Lung (tissue), 12 donors: ENCODE measurements around the gene SFXN5. TPM values are rescaled to one million over a fixed set of nuclear protein-coding genes. Genes with fewer than 3 reads are reported as not detected.

Experiments used
- ATAC-seq: fragments of 200-7000 bp; cut with Tn5 transposase; one replicate; pipeline ENCODE4 v1.9.1; 2020; ENCODE audit warnings: moderate number of reproducible peaks; ENCODE audit not compliant: insufficient read depth, low FRiP score
- DNase-seq, 3 donors: peaks; one replicate each; pipeline ENCODE4 v3.0.0-alpha.2; 2013 to 2017
- H3K27ac ChIP-seq, 2 donors: one replicate each; pipeline ENCODE4 v1.5.1; 2013; ENCODE audit warnings: mild to moderate bottlenecking in 2 of 2, moderate library complexity in 2 of 2, control low read depth in 1 of 2, inconsistent platforms in 1 of 2, low read depth in 1 of 2, low read length in 1 of 2
- H3K27me3 ChIP-seq, 3 donors: one replicate each; pipeline ENCODE4 v1.5.1; 2013; ENCODE audit warnings: low read length in 2 of 3; ENCODE audit not compliant: control insufficient read depth in 3 of 3, insufficient read depth in 3 of 3
- H3K36me3 ChIP-seq, 4 donors: one replicate each; pipeline ENCODE4 v1.5.1; 2013; ENCODE audit warnings: low read length in 4 of 4, mild to moderate bottlenecking in 1 of 4, moderate library complexity in 1 of 4; ENCODE audit not compliant: control insufficient read depth in 4 of 4, insufficient read depth in 4 of 4
- H3K4me1 ChIP-seq, 5 donors: one replicate each; pipeline ENCODE4 v1.5.1; 2013; ENCODE audit warnings: low read length in 5 of 5, mild to moderate bottlenecking in 2 of 5, moderate library complexity in 1 of 5; ENCODE audit not compliant: control insufficient read depth in 5 of 5, insufficient read depth in 5 of 5
- H3K4me3 ChIP-seq: one replicate; pipeline ENCODE4 v1.5.1; 2013; ENCODE audit warnings: mild to moderate bottlenecking, control low read depth, moderate library complexity
- H3K9ac ChIP-seq, 2 donors: one replicate each; pipeline ENCODE4 v1.5.1; 2013; ENCODE audit warnings: low read length in 2 of 2, control low read depth in 1 of 2; ENCODE audit not compliant: insufficient read depth in 1 of 2
- H3K9me3 ChIP-seq, 4 donors: one replicate each; pipeline ENCODE4 v1.5.1; 2013; ENCODE audit warnings: low read length in 3 of 4, mild to moderate bottlenecking in 1 of 4, moderate library complexity in 1 of 4; ENCODE audit not compliant: control insufficient read depth in 4 of 4, insufficient read depth in 3 of 4
- WGBS, 2 donors: extraction: QIAGEN DNeasy Blood & Tissue Kit; methylation state at CpG; one replicate each; pipeline ENCODE4 v1.1.7; 2013; 5-methylcytosine and 5-hydroxymethylcytosine counted together
- polyA plus RNA-seq, 2 donors: library from polyadenylated mRNA; stranded (reverse); fragments of 200-250 nt; gene quantifications; one replicate each; pipeline ENCODE4 v1.2.1, GENCODE V29; 2013
- total RNA-seq, 2 donors: library from RNA; depleted of rRNA in 1 of 2; stranded (reverse); fragments of >200 nt in 1 of 2; gene quantifications; one replicate each; pipeline ENCODE4 v1.2.1, GENCODE V29; 2014 to 2021
- TF ChIP-seq, protein P1 (sequence below): IDR thresholded peaks from 2 replicates; pipeline ENCODE4 v1.5.1; 2012; ENCODE audit warnings: mild to moderate bottlenecking; ENCODE audit errors: control extremely low read depth, extremely low read depth
- donor health status: control.
- donor health status: control.
- donor health status: Bipolar disorder and iron deficiency.
- donor health status: healthy.
- donor health status: DM: yes; HTN: yes; CAD: no.

Gene SFXN5
- total and polyA plus RNA-seq, 4 donors, result 8.3 to 15.6 (median 9.6) TPM

DNA sequence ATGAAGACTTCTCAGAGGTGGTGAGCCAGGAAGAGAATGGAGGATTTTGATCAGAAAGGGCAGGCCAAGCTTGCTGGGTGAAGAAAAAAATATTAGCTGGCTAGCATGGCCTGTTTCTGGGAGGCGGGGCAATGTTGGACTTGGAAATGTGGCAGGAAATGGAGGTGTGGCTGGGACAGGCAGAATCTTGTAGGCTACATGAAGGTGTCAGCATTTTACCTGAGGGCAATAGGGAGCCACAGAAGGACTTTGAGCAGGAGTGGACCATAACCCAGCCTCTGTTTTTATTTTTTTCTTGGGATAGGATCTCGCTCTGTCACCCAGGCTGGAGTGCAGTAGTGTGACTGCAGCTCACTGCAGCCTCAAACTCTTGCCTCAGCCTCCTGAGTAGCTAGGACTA lies 122.5 kb downstream of the SFXN5 start:
- WGBS, 2 donors, result 99 to 100% methylated on average over 2 of the region's 2 CpGs
- Histone ChIP-seq H3K4me1 (peaks cover 0 to 9% (median 0%) of the 10 kb centered on the region in 5 donors), H3K4me3 (no peak overlapping the region), H3K27ac (no peak overlapping the region), H3K36me3 (no peaks in the 10 kb centered on the region), H3K27me3 (no peaks in the 10 kb centered on the region), H3K9ac (no peak overlapping the region), H3K9me3 (no peaks in the 10 kb centered on the region)
- no peak for DNase-seq
- no peak for ATAC-seq
- TF ChIP-seq, protein P1, sequence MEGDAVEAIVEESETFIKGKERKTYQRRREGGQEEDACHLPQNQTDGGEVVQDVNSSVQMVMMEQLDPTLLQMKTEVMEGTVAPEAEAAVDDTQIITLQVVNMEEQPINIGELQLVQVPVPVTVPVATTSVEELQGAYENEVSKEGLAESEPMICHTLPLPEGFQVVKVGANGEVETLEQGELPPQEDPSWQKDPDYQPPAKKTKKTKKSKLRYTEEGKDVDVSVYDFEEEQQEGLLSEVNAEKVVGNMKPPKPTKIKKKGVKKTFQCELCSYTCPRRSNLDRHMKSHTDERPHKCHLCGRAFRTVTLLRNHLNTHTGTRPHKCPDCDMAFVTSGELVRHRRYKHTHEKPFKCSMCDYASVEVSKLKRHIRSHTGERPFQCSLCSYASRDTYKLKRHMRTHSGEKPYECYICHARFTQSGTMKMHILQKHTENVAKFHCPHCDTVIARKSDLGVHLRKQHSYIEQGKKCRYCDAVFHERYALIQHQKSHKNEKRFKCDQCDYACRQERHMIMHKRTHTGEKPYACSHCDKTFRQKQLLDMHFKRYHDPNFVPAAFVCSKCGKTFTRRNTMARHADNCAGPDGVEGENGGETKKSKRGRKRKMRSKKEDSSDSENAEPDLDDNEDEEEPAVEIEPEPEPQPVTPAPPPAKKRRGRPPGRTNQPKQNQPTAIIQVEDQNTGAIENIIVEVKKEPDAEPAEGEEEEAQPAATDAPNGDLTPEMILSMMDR, result no peak

DNA sequence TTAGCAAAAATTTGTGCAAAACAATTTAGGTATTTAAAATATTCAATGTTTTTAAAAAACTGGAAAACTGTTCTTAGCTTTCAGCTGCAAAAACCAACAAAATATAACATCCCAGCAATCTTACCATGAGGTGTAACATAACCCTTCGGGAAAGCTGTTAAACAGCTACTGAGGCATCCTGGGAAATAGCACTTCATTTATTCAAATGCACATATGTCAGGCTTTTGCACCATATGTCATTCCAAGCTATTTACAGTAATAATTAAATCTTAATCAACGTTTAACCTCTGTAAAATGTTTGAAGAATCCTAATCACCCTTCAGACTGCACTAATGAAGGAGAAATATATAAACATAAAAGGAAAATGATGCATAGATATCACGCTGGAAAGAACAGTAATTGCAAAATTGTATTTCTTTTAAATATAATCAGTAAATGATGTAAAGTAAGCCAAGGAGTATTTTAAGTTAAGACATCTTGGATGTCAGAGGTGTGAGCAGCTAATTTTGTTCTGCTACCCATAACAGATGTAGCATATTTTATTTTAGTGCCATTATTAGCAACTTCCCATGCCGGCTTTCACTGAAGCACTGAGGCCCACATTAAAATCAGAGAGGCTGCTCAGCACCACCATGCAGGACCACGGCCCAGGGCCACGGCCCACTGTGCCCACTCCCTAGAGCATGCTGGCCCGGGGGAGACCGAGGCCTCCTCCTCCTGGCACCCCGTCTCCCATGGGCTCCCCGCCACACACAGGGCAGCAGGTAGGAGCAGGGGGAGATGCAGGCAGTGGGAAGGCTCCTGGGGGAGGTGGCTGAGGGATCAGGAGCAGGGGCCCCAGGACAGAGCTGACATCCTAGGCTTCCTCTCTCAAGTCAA lies 123.3 kb downstream of the SFXN5 start:
- 93 to 94% methylated on average over 10 of the region's 10 CpGs for WGBS, 2 donors
- TF ChIP-seq, protein P1, result no peak
- Histone ChIP-seq H3K9ac (no peak overlapping the region), H3K4me3 (no peak overlapping the region), H3K36me3 (no peaks in the 10 kb centered on the region), H3K27ac (no peak overlapping the region), H3K4me1 (peaks cover 0 to 9% (median 0%) of the 10 kb centered on the region in 5 donors), H3K9me3 (no peaks in the 10 kb centered on the region), H3K27me3 (no peaks in the 10 kb centered on the region)
- ATAC-seq (no peak), DNase-seq (peak in 1 of 3 donors; percentile 34)

DNA sequence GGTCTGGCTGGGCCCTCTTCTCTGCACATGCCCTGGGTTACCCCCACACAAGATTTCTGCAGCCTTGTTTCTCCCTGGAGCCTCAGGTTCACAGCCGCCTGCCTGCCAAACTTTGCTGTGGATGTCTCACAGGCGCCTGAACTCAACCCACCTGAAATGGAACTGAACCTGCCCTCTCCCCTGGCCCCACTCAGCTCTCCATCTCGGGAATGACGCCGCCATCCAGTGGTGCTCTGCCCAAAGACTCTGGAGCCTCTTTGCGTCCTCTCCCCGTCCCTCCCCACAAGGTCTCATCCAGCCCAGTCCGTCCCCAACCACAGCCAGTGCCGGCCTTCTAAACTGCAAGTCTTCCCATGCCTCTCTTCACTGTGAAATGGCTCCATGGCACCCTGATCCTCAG lies 125.0 kb downstream of the SFXN5 start:
- WGBS, 2 donors, result 93 to 96% methylated on average over 9 of the region's 9 CpGs

More for the DNA sequence above, 125.0 kb downstream of the SFXN5 start:
- Histone ChIP-seq H3K9me3 (no peaks in the 10 kb centered on the region), H3K9ac (no peak overlapping the region), H3K4me1 (peaks cover 0 to 9% (median 0%) of the 10 kb centered on the region in 5 donors), H3K36me3 (no peaks in the 10 kb centered on the region), H3K27me3 (no peaks in the 10 kb centered on the region), H3K27ac (no peak overlapping the region), H3K4me3 (no peak overlapping the region)
- no peak for DNase-seq
- no peak for ATAC-seq
- TF ChIP-seq, protein P1, result no peak
